ENCODE data around the gene ACSM2A. TPM values are rescaled to one million over a fixed set of nuclear protein-coding genes. Genes with fewer than 3 reads are reported as not detected.

The ACSM2A gene
- total RNA-seq, 2 donors from 2014 or later, result not detected

DNA sequence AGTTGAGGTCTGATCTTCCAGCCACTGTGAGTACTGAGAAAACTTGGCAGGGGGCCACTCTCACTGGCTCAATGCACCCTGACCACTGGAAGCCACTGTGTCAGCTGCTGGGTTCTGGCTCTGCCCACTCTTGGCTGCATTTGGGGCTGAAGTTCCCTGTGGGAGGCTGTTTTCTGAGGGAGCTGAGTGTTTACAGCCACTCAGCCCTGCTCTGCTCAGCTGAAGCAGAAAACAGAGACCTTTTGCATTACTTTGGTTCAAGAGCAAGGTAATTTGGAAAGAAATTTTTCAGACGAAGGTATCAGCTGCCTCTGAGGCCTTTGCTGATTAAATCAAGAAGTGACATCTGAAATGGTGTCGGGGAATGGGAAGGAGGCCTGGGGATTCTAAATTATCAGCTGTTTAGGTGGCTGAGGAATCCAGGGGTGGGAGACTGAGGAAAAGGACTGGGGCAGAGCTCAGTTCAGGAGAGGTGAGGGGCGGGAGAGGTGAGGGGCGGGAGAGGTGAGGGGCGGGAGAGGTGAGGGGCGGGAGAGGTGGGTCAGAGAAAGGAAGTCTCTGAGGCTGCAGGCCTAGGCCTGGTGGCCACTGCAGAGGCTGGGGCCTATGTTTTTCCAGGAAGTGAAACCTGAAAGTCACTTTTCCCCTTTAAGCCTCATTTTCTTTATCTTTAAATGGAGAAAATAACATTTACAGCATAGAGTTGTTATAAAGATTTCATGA, 41.8 kb upstream of the ACSM2A start, which contains the start of gene ACSM5:
Gene ACSM5, plus strand, starts transcription at position 137 of the 723 bp plus-strand sequence. CDS start 1,951 bp downstream, outside the sequence.
- Mint-ChIP-seq H3K9me3 (peaks cover 12% of the 10 kb centered on the region), H3K27me3 (ENCODE audit: insufficient read depth) (no peaks in the 10 kb centered on the region), H3K36me3 (ENCODE audit: low read depth) (no peaks in the 10 kb centered on the region), H3K27ac (peak within 1 kb of the TSS; percentile 61), H3K4me3 (no peak within 1 kb of the TSS), H3K4me1 (peaks cover 5% of the 10 kb centered on the region)
- H3K36me3 ChIP-seq (ENCODE audit: control insufficient read depth, insufficient read depth, low read length), result no peaks in the 10 kb centered on the region
- H3K9me3 ChIP-seq (ENCODE audit: control insufficient read depth, low read length), result peaks cover 17% of the 10 kb centered on the region
- TF ChIP-seq, protein P1, sequence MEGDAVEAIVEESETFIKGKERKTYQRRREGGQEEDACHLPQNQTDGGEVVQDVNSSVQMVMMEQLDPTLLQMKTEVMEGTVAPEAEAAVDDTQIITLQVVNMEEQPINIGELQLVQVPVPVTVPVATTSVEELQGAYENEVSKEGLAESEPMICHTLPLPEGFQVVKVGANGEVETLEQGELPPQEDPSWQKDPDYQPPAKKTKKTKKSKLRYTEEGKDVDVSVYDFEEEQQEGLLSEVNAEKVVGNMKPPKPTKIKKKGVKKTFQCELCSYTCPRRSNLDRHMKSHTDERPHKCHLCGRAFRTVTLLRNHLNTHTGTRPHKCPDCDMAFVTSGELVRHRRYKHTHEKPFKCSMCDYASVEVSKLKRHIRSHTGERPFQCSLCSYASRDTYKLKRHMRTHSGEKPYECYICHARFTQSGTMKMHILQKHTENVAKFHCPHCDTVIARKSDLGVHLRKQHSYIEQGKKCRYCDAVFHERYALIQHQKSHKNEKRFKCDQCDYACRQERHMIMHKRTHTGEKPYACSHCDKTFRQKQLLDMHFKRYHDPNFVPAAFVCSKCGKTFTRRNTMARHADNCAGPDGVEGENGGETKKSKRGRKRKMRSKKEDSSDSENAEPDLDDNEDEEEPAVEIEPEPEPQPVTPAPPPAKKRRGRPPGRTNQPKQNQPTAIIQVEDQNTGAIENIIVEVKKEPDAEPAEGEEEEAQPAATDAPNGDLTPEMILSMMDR (conservative IDR thresholded peaks at IDR 0.05), result no peak
- no peaks in the 10 kb centered on the region for H3K27me3 ChIP-seq (ENCODE audit: control insufficient read depth, insufficient read depth, low read length, poor library complexity, severe bottlenecking)
- H3K9ac ChIP-seq (ENCODE audit: extremely low read depth, low read length, poor library complexity, severe bottlenecking), result no peak within 1 kb of the TSS
- H3K27ac ChIP-seq (ENCODE audit: low read depth, low read length), result no peak within 1 kb of the TSS
- no peak within 1 kb of the TSS for H3K4me3 ChIP-seq (ENCODE audit: low read length)
- 75 to 87% methylated on average over 2 to 4 of the region's 6 CpGs for WGBS, 2 experiments (ENCODE audit: insufficient coverage in 1 of 2, insufficient read length in 1 of 2)
- H3K4me1 ChIP-seq (ENCODE audit: control insufficient read depth, insufficient read depth, low read length), result no peaks in the 10 kb centered on the region
- DNase-seq, result peak; percentile 54

DNA sequence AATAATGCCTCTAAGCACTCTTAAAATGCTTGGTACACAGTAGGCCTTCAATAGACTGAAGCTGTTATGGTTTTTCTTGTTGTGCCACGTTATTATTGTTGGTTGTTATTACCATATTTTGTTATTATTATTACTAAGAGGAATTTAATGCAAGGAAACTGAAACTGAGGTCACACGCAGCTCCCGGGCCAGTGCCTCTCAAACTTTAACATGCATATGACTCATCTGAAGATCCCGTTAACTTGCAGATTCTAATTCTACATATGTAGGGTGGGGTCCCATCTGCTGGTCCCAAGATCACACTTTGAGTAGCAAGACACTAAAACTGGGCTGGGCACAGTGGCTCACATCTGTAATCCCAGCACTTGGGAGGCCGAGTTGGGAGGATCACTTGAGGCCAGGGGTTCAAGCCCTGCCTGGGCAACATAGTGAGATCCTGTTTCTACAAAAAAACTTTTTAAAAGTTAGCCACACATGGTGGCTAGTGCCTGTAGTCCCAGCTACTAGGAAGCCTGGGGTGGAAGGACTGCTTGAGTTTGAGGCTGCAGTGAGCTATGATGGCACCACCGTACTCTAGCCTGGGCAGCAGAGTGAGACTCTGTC, 41.1 kb upstream of the ACSM2A start:
- no peak overlapping the region for H3K9ac ChIP-seq (ENCODE audit: extremely low read depth, low read length, poor library complexity, severe bottlenecking)
- Mint-ChIP-seq H3K4me1 (peaks cover 5% of the 10 kb centered on the region), H3K9me3 (peaks cover 12% of the 10 kb centered on the region), H3K27ac (no peak overlapping the region), H3K36me3 (ENCODE audit: low read depth) (no peaks in the 10 kb centered on the region), H3K27me3 (ENCODE audit: insufficient read depth) (no peaks in the 10 kb centered on the region), H3K4me3 (no peak overlapping the region)
- H3K27ac ChIP-seq (ENCODE audit: low read depth, low read length), result no peak overlapping the region
- no peaks in the 10 kb centered on the region for H3K27me3 ChIP-seq (ENCODE audit: control insufficient read depth, insufficient read depth, low read length, poor library complexity, severe bottlenecking)
- 92 to 100% methylated on average over 4 to 6 of the region's 6 CpGs for WGBS, 2 experiments (ENCODE audit: insufficient coverage in 1 of 2, insufficient read length in 1 of 2)
- H3K4me3 ChIP-seq (ENCODE audit: low read length), result no peak overlapping the region
- H3K36me3 ChIP-seq (ENCODE audit: control insufficient read depth, insufficient read depth, low read length), result no peaks in the 10 kb centered on the region
- no peak for DNase-seq
- H3K4me1 ChIP-seq (ENCODE audit: control insufficient read depth, insufficient read depth, low read length), result no peaks in the 10 kb centered on the region
- peaks cover 17% of the 10 kb centered on the region for H3K9me3 ChIP-seq (ENCODE audit: control insufficient read depth, low read length)
- TF ChIP-seq, protein P1 (conservative IDR thresholded peaks at IDR 0.05), result no peak

DNA sequence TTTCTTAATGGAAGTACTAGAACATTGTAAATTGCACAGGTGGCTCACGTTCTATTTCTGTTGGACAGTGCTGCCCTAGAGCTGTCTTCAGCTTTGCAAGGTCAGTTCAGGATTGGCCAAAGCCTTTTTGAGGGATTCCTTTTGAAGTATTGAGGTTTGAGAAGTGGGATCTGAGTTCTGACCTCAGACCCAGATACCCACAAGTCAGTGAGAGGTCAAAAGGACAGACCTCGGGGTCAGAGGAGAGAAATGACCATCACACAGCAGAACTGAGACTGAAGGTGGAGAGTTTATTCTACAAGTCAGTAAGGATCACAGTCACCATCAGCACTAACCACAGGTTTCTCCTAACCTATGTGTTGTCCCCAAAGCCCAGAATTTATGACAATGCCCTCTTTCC, 40.3 kb upstream of the ACSM2A start:
- H3K27me3 Mint-ChIP-seq (ENCODE audit: insufficient read depth), result no peaks in the 10 kb centered on the region
- H3K9me3 Mint-ChIP-seq, result peaks cover 12% of the 10 kb centered on the region
- H3K4me1 Mint-ChIP-seq, result peaks cover 7% of the 10 kb centered on the region
- H3K36me3 Mint-ChIP-seq (ENCODE audit: low read depth), result no peaks in the 10 kb centered on the region
- no peak overlapping the region for H3K4me3 ChIP-seq (ENCODE audit: low read length)
- no peaks in the 10 kb centered on the region for H3K36me3 ChIP-seq (ENCODE audit: control insufficient read depth, insufficient read depth, low read length)
- TF ChIP-seq, protein P1 (conservative IDR thresholded peaks at IDR 0.05), result no peak
- peaks cover 17% of the 10 kb centered on the region for H3K9me3 ChIP-seq (ENCODE audit: control insufficient read depth, low read length)
- H3K27me3 ChIP-seq (ENCODE audit: control insufficient read depth, insufficient read depth, low read length, poor library complexity, severe bottlenecking), result no peaks in the 10 kb centered on the region
- H3K27ac ChIP-seq (ENCODE audit: low read depth, low read length), result no peak overlapping the region
- no peak overlapping the region for H3K27ac Mint-ChIP-seq
- H3K9ac ChIP-seq (ENCODE audit: extremely low read depth, low read length, poor library complexity, severe bottlenecking), result no peak overlapping the region
- no peak overlapping the region for H3K4me3 Mint-ChIP-seq
- WGBS, 2 experiments (ENCODE audit: insufficient coverage in 1 of 2, insufficient read length in 1 of 2), result 97% methylated on average over 2 of the region's 2 CpGs; no CpG with 5 or more reads in 1 of the 2 experiments
- H3K4me1 ChIP-seq (ENCODE audit: control insufficient read depth, insufficient read depth, low read length), result no peaks in the 10 kb centered on the region
- DNase-seq, result no peak
